OCI-LY1 (cell line): ENCODE results near the gene NGF.

ENCODE experiments used
- EZH2 ChIP-seq: fragments of 200-600 bp; sonication (generic), shearing (Covaris generic); IDR thresholded peaks from 2 replicates; pipeline ENCODE4 v1.8.0; 2017; ENCODE audit warnings: borderline replicate concordance, mixed run types, mild to moderate bottlenecking, antibody characterized with exemption, low read length, moderate library complexity, mixed read lengths
- TF ChIP-seq, protein P1 (sequence below): fragments of 200-600 bp; sonication (generic), shearing (Covaris generic); IDR thresholded peaks from 2 replicates; pipeline ENCODE4 v1.5.1; 2017; ENCODE audit warnings: mild to moderate bottlenecking, antibody characterized with exemption, low read length, moderate library complexity, mixed read lengths

DNA sequence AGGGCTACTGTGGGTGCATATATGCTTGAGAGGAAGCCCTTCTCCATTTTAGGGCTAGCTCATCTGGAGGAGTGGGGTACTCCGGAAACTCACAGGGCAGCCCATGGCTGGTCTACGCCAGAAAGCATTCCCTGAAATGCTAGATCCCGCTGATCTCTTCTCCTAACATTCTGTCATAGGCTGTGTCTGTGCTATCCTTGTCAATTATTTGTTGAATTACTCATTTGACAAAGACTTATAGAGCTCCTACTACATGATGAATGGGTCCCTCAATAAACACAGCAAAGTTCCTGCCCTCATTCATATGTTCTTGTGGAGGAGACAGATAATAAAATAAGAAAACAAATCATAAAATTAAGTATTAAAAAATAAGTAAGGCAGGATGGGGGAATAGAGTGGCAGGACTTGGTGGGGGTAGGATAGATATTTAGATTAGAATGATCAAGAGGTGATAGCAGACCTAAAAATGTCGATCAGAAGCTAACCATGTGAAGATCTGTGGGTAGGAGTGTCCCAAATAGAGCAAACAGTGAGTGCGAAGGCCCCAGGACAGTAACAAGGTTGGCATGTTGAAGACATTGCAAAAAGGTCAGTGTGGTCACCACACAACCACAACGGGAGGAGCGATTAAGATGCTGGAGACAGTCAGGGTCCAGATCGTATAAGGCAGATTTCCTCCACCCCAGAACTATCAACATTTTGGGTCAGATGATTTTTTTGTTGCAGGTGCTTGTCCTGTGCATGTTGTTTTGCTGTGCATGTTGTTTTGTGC is 13.2 kb downstream of the NGF start:
- TF ChIP-seq, protein P1, sequence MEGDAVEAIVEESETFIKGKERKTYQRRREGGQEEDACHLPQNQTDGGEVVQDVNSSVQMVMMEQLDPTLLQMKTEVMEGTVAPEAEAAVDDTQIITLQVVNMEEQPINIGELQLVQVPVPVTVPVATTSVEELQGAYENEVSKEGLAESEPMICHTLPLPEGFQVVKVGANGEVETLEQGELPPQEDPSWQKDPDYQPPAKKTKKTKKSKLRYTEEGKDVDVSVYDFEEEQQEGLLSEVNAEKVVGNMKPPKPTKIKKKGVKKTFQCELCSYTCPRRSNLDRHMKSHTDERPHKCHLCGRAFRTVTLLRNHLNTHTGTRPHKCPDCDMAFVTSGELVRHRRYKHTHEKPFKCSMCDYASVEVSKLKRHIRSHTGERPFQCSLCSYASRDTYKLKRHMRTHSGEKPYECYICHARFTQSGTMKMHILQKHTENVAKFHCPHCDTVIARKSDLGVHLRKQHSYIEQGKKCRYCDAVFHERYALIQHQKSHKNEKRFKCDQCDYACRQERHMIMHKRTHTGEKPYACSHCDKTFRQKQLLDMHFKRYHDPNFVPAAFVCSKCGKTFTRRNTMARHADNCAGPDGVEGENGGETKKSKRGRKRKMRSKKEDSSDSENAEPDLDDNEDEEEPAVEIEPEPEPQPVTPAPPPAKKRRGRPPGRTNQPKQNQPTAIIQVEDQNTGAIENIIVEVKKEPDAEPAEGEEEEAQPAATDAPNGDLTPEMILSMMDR = no peak
- TF ChIP-seq EZH2 = no peak
